ENCODE measurements around the gene THSD4.

- TF ChIP-seq CTCF (conservative IDR thresholded peaks at IDR 0.05; ENCODE audit: low read depth, low read length): no peak
- TF ChIP-seq RAD21 (IDR thresholded peaks at IDR 0.05; ENCODE audit: low read length): no peak
- TF ChIP-seq POLR2A (IDR thresholded peaks at IDR 0.05; ENCODE audit: low read depth, low read length): no peak
- no peak for TF ChIP-seq BHLHE40 (IDR thresholded peaks at IDR 0.05; ENCODE audit: low read depth, low read length)
These were observed 146.6 kb downstream of the THSD4 start for GRCh38 chr15:71261909-71262308.

Data from IMR-90 (cell line).